D721Med (cell line): ENCODE measurements around the gene CEMIP2.

ENCODE experiments used
- DNase-seq: peaks from one replicate; pipeline ENCODE4 v3.0.0; 2011; ENCODE audit warnings: low spot score; ENCODE audit not compliant: insufficient read length
- FAIRE-seq: peaks from 2 replicates; lab custom pipeline; 2011; peaks lifted over from hg19 to GRCh38; lab: Jason Lieb, UNC
- TF ChIP-seq, protein P1 (sequence below): IDR thresholded peaks from 2 replicates; pipeline ENCODE4 v1.5.1; 2012; ENCODE audit warnings: mild to moderate bottlenecking, control low read depth; ENCODE audit not compliant: insufficient read depth; ENCODE audit errors: missing control alignments

The CEMIP2 gene

DNA sequence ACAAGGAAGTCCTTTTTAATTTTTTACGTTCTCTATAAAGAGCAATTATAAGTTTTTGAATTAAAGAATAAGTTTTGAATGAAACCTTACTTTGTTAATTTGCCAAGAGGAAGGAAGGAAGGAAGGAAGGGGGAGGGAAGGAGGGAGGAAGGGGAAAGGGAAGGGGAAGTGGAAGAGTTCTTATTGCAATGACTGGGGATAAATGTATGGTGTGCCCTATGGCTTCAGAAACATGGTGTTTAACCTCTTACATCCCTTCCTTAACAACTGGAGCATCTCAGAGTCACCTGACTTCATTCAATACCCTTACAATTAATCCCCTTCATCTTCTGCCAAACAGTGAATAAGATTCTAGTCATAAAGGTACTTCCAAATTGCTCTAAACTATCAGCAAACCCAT lies 16.0 kb downstream of the CEMIP2 start:
- TF ChIP-seq, protein P1, sequence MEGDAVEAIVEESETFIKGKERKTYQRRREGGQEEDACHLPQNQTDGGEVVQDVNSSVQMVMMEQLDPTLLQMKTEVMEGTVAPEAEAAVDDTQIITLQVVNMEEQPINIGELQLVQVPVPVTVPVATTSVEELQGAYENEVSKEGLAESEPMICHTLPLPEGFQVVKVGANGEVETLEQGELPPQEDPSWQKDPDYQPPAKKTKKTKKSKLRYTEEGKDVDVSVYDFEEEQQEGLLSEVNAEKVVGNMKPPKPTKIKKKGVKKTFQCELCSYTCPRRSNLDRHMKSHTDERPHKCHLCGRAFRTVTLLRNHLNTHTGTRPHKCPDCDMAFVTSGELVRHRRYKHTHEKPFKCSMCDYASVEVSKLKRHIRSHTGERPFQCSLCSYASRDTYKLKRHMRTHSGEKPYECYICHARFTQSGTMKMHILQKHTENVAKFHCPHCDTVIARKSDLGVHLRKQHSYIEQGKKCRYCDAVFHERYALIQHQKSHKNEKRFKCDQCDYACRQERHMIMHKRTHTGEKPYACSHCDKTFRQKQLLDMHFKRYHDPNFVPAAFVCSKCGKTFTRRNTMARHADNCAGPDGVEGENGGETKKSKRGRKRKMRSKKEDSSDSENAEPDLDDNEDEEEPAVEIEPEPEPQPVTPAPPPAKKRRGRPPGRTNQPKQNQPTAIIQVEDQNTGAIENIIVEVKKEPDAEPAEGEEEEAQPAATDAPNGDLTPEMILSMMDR: no peak
- DNase-seq (no peak), FAIRE-seq (no peak)

DNA sequence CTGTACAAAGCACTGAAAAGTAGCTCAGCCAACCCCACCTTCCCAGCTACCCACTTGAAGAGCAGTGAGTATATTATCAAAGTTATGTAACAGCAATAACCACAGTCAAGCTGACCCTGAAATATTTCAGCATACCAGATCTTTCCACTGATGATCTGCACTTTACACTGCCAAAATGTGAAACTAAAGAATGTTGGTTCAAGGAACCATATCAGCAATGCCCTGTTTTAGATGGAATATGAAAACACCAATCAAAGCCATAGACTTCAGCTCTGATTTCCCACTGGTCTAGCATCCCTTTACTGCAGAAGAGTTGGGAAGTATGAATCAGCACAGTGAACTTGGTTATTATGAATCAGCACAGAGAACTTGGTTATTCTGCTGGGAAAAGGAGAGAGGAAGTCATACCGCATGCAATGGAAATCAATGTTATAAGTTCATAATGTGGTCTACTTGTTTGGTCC lies 20.0 kb downstream of the CEMIP2 start:
- FAIRE-seq: no peak
- no peak for DNase-seq
- TF ChIP-seq, protein P1: no peak

DNA sequence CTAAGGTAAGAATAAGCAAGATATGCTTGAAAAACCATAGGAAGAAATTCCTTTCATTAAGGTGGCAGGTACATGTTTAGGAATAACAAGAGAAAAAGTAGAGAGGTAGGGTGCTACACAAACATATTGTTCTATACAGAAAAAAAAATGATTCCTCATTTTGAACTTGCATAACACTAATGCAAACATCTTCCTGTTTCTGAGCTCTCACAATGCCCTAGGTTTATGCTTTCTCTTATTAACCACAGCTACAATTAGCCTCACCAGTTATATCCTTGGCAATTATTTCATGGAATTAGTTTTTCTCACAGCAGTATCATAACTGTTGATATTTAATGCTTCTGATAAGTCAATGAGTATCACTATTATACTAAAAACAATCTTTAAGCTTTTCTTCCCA lies 20.7 kb downstream of the CEMIP2 start:
- TF ChIP-seq, protein P1: no peak
- FAIRE-seq: no peak
- DNase-seq: no peak

DNA sequence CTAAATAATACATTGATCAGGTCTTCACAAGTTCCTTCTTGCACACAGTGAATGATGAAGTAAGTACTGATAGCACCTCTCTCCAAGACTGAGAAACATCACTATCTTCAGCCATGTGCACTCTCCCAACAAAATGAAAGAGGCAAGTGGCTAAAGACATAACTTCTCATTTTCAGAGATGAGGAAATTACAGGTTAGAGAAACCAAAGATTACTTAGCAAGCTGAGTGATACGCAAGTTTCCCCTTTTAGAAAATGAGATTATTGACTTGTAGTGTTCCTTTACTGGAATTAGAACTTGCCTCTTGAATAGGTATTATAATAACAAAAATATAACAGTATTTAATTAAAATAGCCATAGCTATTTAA lies 21.6 kb downstream of the CEMIP2 start:
- TF ChIP-seq, protein P1: no peak
- FAIRE-seq: no peak
- no peak for DNase-seq

DNA sequence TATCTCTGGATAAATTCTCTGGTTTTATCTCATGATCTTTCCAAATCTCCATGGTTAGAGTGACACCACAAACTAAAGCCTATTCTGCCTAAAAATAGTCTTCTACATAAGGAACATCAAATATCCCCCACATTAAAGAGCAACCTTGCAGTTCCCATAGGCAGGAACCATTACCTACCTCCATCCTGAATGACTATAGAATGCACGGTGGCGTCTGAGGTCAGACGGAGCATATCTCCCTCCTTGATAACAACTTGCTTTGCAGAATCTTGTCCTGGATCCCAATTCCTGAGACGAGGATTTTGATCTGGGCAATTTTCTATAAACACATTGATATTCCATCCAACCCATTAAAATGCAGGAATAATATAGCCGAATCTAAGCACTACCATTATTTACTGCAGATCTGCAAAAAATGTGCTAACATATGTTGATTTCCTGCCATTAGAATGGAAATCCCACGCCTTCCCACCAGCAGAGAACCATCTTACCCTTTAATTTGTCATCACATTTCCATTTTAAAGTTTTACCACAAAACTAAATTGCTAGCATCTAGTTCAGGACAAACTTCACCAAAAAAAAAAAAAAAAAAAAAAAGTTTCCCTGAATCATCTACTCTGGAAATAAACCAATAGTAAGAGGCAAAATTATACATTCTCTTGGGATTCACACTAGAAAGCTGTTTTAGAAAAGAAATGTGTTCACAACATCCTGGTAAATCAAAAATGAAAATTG lies 22.1 kb downstream of the CEMIP2 start:
- FAIRE-seq (no peak), DNase-seq (no peak)
- TF ChIP-seq, protein P1: no peak

DNA sequence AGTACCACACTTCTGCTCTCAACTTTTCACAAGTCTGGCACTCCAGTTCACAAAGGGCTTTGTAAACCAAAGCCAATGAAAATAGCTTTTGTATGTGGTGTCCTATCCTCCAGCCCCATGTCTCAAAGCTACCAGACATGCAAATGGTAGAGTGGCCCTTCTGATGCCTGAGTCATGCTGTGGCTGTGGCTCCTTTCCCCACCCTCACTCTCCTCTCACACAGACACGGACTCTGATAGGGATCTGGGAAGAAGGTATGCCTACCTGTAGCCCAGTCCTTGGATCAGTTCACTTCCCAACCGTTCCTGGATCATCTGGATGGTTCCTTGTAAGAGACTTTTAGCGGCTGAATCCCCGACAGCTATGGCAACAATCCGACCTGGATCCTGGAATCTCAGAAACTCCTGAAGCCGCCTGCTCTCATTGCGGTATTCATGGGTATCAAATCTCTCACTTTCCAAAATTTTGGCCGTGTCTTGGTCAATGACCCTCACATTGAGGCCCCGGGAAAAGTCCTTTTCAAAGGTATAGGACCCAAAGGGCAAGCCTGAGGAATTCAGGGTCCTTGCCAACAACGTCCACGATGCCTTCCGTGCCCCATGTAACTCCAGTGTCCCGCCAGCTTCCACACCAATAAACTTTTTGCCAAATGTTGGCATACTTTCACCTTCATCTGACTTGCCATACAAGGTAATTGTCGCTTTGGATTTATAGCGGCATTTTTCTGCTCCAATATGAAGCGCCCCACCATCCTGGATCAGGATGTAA lies 23.4 kb downstream of the CEMIP2 start:
- TF ChIP-seq, protein P1: no peak
- no peak for DNase-seq
- no peak for FAIRE-seq

DNA sequence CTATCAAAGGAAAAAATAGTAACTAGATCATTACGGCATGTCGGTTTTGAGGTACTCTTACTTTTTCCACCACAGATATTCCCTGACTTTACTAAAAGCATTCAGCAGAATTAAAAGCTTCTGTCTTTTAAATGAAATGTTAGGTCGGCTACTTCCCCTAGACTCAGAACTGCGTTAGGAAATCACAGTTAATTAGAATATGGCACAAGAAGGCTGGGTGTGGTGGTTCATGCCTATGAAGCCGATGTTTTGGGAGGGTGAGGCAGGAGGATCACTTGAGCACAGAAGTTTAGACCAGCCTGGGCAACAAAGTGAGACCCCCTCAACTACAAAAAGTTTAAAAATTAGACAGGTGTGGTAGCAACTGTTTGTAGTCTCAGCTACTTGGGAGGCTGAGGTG lies 24.4 kb downstream of the CEMIP2 start:
- TF ChIP-seq, protein P1: no peak
- no peak for DNase-seq
- no peak for FAIRE-seq
